ENCODE measurements around the gene AP2A1. TPM values are rescaled to one million over a fixed set of nuclear protein-coding genes. Genes with fewer than 3 reads are reported as not detected.

The AP2A1 gene
- total RNA-seq, 4 donors from 2014 or later, result 94.2 to 142 (median 131) TPM

DNA sequence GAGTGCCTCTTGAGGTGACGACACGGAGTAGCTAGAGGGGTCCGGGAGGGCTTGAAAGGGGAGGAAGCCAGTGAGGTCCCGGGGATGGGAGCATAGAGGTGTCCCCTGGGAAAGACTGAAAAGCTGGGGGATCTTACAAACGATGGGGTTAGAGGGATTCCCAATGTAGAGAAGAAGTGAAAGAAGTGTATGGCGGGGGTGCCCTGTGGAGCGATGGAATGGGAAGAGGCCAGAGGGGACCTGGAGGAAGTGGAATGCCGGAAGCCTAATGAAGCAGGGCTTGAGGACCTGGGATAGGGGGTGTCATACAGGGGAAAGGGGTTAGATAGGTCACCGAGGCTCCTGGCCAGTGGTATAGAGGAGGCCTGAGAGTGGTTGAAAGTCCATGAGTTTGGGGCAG is 580 bp downstream of the AP2A1 start:
- intact Hi-C loops (cut with DNase I; ENCODE audit: low total_unique reads), result loop anchor here (2.0 to 10.0 kb wide), 4 partner anchors 50 to 1993 kb away; partner anchors contain the start of genes CLDND2, ETFB and SELENOW
- Histone ChIP-seq H3K27me3 (no peaks in the 10 kb centered on the region), H3K4me3 (peak overlapping the region; percentile 64 to 99 (median 92)), H3K36me3 (no peaks in the 10 kb centered on the region), H3K9me3 (no peaks in the 10 kb centered on the region), H3K27ac (peak overlapping the region; percentile 84 to 96 (median 92)), H3K4me1 (peaks cover 19 to 22% of the 10 kb centered on the region in 2 donors)
- DNase-seq, result no peak
- TF ChIP-seq, protein P1, sequence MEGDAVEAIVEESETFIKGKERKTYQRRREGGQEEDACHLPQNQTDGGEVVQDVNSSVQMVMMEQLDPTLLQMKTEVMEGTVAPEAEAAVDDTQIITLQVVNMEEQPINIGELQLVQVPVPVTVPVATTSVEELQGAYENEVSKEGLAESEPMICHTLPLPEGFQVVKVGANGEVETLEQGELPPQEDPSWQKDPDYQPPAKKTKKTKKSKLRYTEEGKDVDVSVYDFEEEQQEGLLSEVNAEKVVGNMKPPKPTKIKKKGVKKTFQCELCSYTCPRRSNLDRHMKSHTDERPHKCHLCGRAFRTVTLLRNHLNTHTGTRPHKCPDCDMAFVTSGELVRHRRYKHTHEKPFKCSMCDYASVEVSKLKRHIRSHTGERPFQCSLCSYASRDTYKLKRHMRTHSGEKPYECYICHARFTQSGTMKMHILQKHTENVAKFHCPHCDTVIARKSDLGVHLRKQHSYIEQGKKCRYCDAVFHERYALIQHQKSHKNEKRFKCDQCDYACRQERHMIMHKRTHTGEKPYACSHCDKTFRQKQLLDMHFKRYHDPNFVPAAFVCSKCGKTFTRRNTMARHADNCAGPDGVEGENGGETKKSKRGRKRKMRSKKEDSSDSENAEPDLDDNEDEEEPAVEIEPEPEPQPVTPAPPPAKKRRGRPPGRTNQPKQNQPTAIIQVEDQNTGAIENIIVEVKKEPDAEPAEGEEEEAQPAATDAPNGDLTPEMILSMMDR (IDR thresholded peaks at IDR 0.05 in 4 of 5, conservative IDR thresholded peaks at IDR 0.05 in 1 of 5), result no peak
- TF ChIP-seq POLR2A (IDR thresholded peaks at IDR 0.05), result no peak
- in situ Hi-C loops (cut with MboI; ENCODE audit: low sequenced_read_pairs in 4 of 4), result no loop called here
- no peak for ATAC-seq

DNA sequence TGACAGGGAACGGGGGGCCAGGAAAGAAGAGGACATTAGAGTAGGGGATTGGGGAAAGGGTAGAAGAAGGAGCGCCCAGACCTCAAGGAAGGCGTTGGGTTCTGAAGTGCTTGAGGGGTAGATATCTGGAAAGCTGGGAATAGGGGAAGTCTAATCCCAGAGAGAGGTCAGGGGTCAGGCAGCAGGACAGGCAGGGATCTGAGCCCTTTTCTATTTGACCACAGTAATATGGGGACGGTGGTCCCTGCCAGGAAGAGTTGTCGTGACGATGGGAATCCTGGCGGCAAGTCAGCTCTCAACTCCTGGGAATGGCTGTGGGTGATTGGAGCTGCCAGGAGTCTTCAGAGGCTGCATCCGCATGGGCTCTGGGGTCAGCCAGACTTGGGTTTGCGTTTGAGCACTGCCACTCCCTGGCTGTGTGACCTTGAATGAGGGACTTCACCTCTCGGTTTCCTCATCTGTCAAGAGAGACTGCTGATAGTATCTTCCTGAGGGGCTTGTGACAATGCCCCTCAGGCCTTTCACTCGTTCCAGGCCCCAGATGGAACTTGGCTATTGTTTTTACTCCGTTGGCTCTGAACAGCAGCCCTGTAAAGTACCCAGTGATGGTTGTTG is 1.3 kb downstream of the AP2A1 start:
- Histone ChIP-seq H3K4me3 (peak overlapping the region; percentile 64 to 99 (median 92)), H3K36me3 (no peaks in the 10 kb centered on the region), H3K27ac (peak overlapping the region; percentile 84 to 96 (median 92)), H3K4me1 (peaks cover 19 to 22% of the 10 kb centered on the region in 2 donors), H3K27me3 (no peaks in the 10 kb centered on the region), H3K9me3 (no peaks in the 10 kb centered on the region)
- intact Hi-C loops (cut with DNase I; ENCODE audit: low total_unique reads) (loop anchor here (2.0 to 10.0 kb wide), 4 partner anchors 51 to 1993 kb away; partner anchors contain the start of genes CLDND2, ETFB and SELENOW), in situ Hi-C loops (cut with MboI; ENCODE audit: low sequenced_read_pairs in 4 of 4) (no loop called here)
- ATAC-seq (no peak), DNase-seq (no peak)
- TF ChIP-seq POLR2A (IDR thresholded peaks at IDR 0.05), result no peak
- TF ChIP-seq, protein P1 (IDR thresholded peaks at IDR 0.05 in 4 of 5, conservative IDR thresholded peaks at IDR 0.05 in 1 of 5), result no peak

DNA sequence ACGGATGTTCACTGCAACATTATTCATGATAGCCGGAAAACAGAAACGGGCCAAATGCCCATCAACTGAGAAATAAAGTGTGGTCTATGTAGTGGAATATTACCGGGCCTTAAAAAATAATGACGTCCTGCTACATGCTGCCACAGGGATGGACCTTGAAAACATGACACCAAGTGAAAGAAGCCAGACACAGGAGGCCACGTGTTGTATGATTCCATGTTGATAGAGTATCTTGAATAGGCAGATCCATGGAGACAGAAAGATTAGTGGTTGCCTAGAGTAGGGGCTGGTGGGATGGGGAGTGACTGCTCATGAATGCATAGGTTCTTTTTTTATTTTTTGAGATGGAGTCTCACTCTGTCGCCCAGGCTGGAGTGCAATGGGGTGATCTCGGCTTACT is 3.7 kb downstream of the AP2A1 start:
- no peak for TF ChIP-seq POLR2A (IDR thresholded peaks at IDR 0.05)
- TF ChIP-seq, protein P1 (IDR thresholded peaks at IDR 0.05 in 4 of 5, conservative IDR thresholded peaks at IDR 0.05 in 1 of 5), result no peak
- peaks cover 16 to 21% of the 10 kb centered on the region in 2 donors for H3K4me1 ChIP-seq
- no peak for ATAC-seq
- H3K27me3 ChIP-seq, result no peaks in the 10 kb centered on the region
- no peaks in the 10 kb centered on the region for H3K36me3 ChIP-seq
- in situ Hi-C loops (cut with MboI; ENCODE audit: low sequenced_read_pairs in 4 of 4), result no loop called here
- no peak overlapping the region for H3K27ac ChIP-seq
- no peak overlapping the region for H3K4me3 ChIP-seq
- DNase-seq, result no peak
- no peaks in the 10 kb centered on the region for H3K9me3 ChIP-seq
- intact Hi-C loops (cut with DNase I; ENCODE audit: low total_unique reads), result no loop called here

DNA sequence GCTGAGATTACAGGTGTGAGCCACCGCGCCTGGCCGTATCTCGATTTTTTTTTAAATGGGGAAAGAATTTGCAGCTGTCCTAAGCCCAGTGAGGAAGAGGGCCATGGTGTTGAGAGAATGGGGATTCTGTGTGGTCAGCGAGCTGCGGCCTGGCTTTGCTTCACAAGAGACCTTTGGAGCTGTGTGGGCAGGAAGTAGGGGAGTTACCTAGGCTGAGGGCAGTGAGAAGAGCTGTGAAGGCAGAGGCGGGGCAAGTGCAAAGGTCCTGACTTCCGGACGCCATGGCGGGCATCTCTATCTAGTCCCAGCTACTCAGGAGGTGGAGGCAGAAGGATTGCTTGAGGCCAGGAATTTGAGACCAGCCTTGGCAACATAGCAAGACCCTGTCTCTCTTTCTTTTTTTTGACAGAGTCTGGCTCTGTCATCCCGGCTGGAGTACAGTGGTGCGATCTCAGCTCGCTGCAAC is 4.9 kb downstream of the AP2A1 start:
- intact Hi-C loops (cut with DNase I; ENCODE audit: low total_unique reads) (no loop called here), in situ Hi-C loops (cut with MboI; ENCODE audit: low sequenced_read_pairs in 4 of 4) (no loop called here)
- no peak for DNase-seq
- Histone ChIP-seq H3K4me3 (no peak overlapping the region), H3K27ac (no peak overlapping the region), H3K9me3 (no peaks in the 10 kb centered on the region), H3K27me3 (no peaks in the 10 kb centered on the region), H3K4me1 (peaks cover 11 to 15% of the 10 kb centered on the region in 2 donors), H3K36me3 (no peaks in the 10 kb centered on the region)
- ATAC-seq, result no peak
- TF ChIP-seq, protein P1 (IDR thresholded peaks at IDR 0.05 in 4 of 5, conservative IDR thresholded peaks at IDR 0.05 in 1 of 5), result no peak
- no peak for TF ChIP-seq POLR2A (IDR thresholded peaks at IDR 0.05)
